Measurements from ENCODE around the gene GABRB1. TPM values are rescaled to one million over a fixed set of nuclear protein-coding genes. Genes with fewer than 3 reads are reported as not detected.

Gene GABRB1
- total RNA-seq, 4 donors from 2014 or later = not detected

DNA sequence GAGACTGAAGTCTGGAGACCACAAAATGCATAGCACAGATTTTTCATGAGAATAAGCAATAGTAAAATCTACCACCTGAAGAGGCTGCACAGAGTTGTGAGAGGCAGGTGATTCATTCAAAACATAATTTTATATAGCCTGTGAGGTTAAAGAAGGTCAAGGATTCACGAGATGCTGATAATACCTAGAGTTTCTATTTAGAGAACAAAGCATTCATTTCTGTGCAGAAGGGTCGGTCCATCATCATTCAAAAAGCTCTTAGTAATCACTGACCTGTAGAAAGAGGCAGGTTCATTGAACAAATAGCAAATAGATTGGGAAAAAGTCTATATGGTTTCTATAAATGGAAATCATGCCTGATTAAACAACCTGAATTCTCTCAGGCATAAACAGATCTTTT lies 26.6 kb downstream of the GABRB1 start:
- 40 to 48% methylated on average over 1 to 2 of the region's 2 CpGs for WGBS, 2 donors (ENCODE audit: low coverage in 1 of 2)
- no peak overlapping the region for H3K27ac ChIP-seq
- H3K9me3 ChIP-seq = no peaks in the 10 kb centered on the region
- no peaks in the 10 kb centered on the region for H3K36me3 ChIP-seq
- TF ChIP-seq POLR2A (IDR thresholded peaks at IDR 0.05) = no peak
- TF ChIP-seq, protein P1, sequence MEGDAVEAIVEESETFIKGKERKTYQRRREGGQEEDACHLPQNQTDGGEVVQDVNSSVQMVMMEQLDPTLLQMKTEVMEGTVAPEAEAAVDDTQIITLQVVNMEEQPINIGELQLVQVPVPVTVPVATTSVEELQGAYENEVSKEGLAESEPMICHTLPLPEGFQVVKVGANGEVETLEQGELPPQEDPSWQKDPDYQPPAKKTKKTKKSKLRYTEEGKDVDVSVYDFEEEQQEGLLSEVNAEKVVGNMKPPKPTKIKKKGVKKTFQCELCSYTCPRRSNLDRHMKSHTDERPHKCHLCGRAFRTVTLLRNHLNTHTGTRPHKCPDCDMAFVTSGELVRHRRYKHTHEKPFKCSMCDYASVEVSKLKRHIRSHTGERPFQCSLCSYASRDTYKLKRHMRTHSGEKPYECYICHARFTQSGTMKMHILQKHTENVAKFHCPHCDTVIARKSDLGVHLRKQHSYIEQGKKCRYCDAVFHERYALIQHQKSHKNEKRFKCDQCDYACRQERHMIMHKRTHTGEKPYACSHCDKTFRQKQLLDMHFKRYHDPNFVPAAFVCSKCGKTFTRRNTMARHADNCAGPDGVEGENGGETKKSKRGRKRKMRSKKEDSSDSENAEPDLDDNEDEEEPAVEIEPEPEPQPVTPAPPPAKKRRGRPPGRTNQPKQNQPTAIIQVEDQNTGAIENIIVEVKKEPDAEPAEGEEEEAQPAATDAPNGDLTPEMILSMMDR (IDR thresholded peaks at IDR 0.05) = no peak
- no peak for TF ChIP-seq POLR2AphosphoS5 (IDR thresholded peaks at IDR 0.05)
- no peak for TF ChIP-seq EP300 (IDR thresholded peaks at IDR 0.05)
- H3K4me1 ChIP-seq = no peaks in the 10 kb centered on the region
- no peak for ATAC-seq
- no peaks in the 10 kb centered on the region for H3K27me3 ChIP-seq
- no peak overlapping the region for H3K4me3 ChIP-seq

DNA sequence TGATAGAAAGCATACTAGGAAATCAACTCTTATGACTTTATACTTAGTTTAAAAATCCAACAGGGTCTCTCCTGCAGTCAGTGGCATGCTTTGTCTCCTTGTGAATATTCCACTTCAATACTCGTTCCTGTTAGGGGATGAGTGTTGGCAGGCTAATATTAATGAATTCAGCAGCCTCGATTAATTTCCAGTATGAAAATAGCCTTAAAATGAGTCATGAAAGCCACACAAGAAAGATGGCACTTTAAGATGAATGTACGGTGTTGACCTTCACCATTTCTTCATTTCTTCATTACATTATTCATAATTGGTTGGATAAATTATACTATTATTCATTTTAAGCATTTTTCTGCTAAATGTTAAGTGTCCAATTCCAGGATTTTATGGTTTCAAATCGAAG lies 29.2 kb downstream of the GABRB1 start:
- 32 to 44% methylated on average over 4 of the region's 4 CpGs for WGBS, 2 donors (ENCODE audit: low coverage in 1 of 2)
- Histone ChIP-seq H3K36me3 (no peaks in the 10 kb centered on the region), H3K27me3 (no peaks in the 10 kb centered on the region), H3K27ac (no peak overlapping the region), H3K9me3 (no peaks in the 10 kb centered on the region), H3K4me1 (no peaks in the 10 kb centered on the region), H3K4me3 (no peak overlapping the region)
- ATAC-seq = no peak
- no peak for TF ChIP-seq EP300 (IDR thresholded peaks at IDR 0.05)
- TF ChIP-seq, protein P1 (IDR thresholded peaks at IDR 0.05) = no peak
- TF ChIP-seq POLR2A (IDR thresholded peaks at IDR 0.05) = no peak
- no peak for TF ChIP-seq POLR2AphosphoS5 (IDR thresholded peaks at IDR 0.05)

DNA sequence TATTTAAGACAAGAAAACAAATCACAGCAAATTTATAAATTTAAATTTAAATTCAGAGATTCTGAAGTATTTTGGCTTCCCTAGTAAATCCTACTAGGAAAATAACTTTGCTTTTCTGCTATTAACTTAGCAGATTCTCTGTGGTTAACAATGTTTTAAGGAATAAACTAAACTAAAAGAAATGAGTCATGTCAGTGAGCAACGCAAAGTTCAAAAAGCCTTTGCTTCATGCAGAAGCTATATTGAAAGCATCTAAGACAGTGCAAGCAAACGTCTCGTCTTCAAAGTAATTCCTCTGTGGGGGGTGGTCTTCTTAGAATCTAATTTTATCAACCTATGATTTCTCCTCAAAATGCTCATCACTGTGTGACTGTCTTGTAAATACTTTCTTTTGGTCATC lies 30.1 kb downstream of the GABRB1 start:
- 31 to 35% methylated on average over 3 of the region's 3 CpGs for WGBS, 2 donors (ENCODE audit: low coverage in 1 of 2)
- H3K9me3 ChIP-seq = no peaks in the 10 kb centered on the region
- no peaks in the 10 kb centered on the region for H3K4me1 ChIP-seq
- H3K36me3 ChIP-seq = no peaks in the 10 kb centered on the region
- no peak for TF ChIP-seq POLR2AphosphoS5 (IDR thresholded peaks at IDR 0.05)
- TF ChIP-seq POLR2A (IDR thresholded peaks at IDR 0.05) = no peak
- TF ChIP-seq EP300 (IDR thresholded peaks at IDR 0.05) = no peak
- TF ChIP-seq, protein P1 (IDR thresholded peaks at IDR 0.05) = no peak
- ATAC-seq = no peak
- no peak overlapping the region for H3K27ac ChIP-seq
- no peaks in the 10 kb centered on the region for H3K27me3 ChIP-seq
- no peak overlapping the region for H3K4me3 ChIP-seq

DNA sequence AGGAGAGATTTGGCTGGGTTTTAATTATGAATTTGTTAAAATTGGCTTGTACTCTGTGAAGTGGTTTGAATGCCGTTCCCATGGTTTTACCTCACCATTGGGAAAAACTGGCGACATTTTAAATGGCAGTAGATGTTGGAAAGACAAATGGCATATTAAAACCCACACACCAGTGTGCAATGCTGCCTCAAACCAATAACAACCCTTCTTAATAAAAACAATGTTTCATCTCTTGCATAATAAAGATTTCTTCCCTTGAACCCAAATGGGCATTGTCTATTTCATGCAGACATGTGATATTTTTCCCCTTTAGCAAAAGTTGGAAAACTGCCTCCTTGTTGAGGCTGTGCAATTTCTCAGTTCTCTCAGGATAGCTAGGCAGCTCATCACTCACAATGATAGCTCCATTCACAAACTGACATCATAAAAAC lies 33.7 kb downstream of the GABRB1 start:
- no peak for ATAC-seq
- no peaks in the 10 kb centered on the region for H3K36me3 ChIP-seq
- WGBS, 2 donors (ENCODE audit: low coverage in 1 of 2) = 50 to 69% methylated on average over 2 of the region's 2 CpGs

DNA sequence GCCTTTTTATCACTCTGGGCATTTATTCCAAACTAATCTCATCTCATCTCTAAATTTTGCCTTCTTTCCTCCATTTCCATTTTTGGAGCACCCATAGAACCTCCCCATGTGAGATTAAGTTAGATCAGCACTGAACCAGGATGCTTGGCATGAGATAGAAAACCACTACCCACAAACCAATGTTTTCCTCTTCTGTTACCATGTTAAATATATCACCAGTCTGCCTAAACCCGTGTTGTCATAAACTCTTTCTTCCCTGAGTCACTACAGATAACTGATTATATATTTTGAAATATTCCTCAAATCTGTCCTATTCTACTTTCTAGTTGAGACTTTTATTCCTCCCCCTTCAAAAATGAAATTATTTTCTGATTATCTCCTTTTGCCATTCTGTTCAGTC lies 37.6 kb downstream of the GABRB1 start:
- ATAC-seq = no peak
- Histone ChIP-seq H3K4me3 (no peak overlapping the region), H3K27ac (no peak overlapping the region), H3K27me3 (no peaks in the 10 kb centered on the region), H3K9me3 (no peaks in the 10 kb centered on the region), H3K36me3 (no peaks in the 10 kb centered on the region), H3K4me1 (no peaks in the 10 kb centered on the region)
- TF ChIP-seq EP300 (IDR thresholded peaks at IDR 0.05) (no peak), POLR2AphosphoS5 (IDR thresholded peaks at IDR 0.05) (no peak), POLR2A (IDR thresholded peaks at IDR 0.05) (no peak)
- TF ChIP-seq, protein P1 (IDR thresholded peaks at IDR 0.05) = no peak
- WGBS, 2 donors (ENCODE audit: low coverage in 1 of 2) = 31 to 64% methylated on average over 1 of the region's 1 CpG

More for the DNA sequence above, 33.7 kb downstream of the GABRB1 start:
- no peak overlapping the region for H3K4me3 ChIP-seq
- TF ChIP-seq, protein P1 (IDR thresholded peaks at IDR 0.05) = no peak
- no peak for TF ChIP-seq POLR2A (IDR thresholded peaks at IDR 0.05)
- TF ChIP-seq POLR2AphosphoS5 (IDR thresholded peaks at IDR 0.05) = no peak
- no peak for TF ChIP-seq EP300 (IDR thresholded peaks at IDR 0.05)
- no peak overlapping the region for H3K27ac ChIP-seq
- H3K27me3 ChIP-seq = no peaks in the 10 kb centered on the region
- H3K9me3 ChIP-seq = no peaks in the 10 kb centered on the region
- no peaks in the 10 kb centered on the region for H3K4me1 ChIP-seq
